Inflammatory macrophage (primary cell): ENCODE results near the gene JPH4.
"Not testable (repeated sequence)": the region's sequence is repeated elsewhere in the genome, so short reads cannot be mapped to it uniquely, and the experiment has no call there.

Source experiments
- DNase-seq, 2 donors: peaks; one replicate each; pipeline ENCODE4 v3.0.0-alpha.2; 2020 to 2022
- total RNA-seq, 18 experiments: gene quantifications; one replicate each; lab custom pipeline; 2026; ENCODE audit warnings: mixed read lengths in 6 of 18, inconsistent platforms in 2 of 18; lab: John Stamatoyannopoulos, UW

JPH4 gene
- total RNA-seq, result 0.32 to 9.7 (median 1.2) reads per million in 18 experiments

DNA sequence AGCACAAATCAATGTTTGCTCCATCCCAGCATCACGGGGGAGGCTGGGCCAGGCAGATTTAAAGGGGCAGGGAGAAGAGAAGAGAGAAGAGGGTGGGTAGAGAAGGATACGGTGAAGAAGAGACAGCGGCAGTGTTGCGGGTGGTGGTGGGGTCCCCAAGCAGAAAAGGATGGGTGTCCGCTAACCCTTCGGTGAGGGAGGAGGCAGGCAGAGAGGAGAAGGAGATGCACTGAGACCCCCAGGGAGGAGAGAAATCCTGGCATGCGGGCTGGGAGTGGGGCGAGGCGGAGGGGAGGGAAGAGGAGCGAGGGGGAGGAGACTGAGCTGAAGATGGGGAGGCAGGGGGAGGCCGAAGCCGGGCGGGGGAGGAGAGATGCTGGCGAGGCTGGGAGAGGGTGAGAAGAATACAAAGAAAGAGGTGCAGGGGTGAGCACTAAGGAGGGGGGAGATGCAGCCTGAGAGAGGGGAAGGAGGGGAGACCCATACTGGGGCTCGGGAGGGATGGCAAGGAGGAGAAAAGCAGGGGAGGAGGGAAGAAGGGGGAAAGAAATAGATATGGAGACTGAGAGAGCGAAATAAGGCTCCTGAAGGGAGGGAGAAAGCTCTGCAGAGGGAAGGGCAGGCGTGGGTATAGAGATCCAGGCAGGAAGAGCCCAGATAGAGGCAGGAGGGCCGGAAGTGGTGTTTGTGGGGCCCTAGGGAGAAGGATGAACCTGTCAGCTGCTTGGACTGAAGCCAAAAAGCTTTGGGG lies at the start of gene JPH4:
Gene JPH4 (minus strand): TSS at position 231 of the 751 bp plus-strand sequence. CDS start 1,337 bp downstream, outside the sequence.
- no peak for DNase-seq

DNA sequence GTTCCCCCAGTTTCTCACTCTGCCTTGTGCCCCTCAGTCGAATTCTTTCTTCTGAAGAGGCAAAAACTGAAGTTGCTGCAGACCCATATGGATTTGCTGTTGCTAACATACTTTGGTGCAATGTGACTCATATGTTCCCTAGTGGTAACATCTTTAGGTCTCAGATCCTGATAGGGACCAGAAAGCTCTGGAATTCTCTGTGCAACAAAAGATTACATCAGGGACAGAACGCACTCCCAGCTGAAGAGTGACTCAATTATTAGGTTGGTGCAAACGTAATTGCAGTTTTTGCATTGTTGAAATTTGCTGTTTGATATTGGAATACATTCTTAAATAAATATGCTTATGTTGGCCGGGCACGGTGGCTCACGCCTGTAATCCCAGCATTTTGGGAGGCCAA lies 49.4 kb upstream of the JPH4 start:
- no peak for DNase-seq

DNA sequence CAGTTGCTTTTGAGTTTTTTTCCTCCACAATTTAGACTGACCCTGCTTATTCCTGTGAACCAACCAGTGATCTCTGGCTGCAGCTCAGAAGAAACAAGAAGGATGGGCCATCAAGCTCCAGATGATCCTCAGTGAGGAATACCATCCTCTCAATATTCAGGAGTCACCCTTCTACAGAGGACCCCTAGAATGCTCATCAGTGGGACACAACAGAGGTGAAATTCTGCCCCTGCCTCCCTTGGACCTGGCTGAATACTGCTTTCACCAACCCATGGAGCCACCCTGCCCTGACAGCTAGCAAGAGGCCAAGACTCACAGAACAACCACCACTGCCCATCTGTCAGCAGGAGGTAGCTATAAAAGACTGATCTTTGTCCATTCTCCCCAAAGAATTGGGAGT lies 48.4 kb upstream of the JPH4 start:
- no peak for DNase-seq

DNA sequence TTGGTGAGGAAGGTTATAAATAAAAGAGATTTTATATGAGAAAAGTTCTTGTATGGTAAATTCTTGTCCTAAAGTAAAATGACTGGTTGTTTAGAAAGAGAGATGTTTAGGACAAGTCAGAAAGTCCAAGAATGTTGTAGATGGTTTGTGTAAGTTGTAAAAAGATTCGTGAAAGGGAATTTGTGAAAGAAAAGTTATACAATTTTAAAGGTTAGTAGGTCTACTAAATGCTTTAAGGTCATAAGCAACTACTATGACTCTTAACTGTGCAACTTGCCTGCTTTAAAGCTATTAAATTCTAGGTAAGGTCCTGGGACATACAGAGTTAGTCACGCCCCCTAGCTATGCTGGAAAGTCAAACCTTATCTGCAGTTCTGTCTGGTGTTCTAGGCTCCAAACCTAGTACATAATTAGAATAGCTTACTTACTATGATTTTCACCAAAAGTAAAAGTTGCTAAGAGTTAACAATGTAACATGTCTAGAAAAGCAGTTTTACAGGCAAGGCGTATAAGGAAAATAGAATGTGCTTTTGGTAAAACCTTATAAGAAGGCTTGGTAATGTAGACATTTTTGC lies 46.3 kb upstream of the JPH4 start:
- no peak for DNase-seq

DNA sequence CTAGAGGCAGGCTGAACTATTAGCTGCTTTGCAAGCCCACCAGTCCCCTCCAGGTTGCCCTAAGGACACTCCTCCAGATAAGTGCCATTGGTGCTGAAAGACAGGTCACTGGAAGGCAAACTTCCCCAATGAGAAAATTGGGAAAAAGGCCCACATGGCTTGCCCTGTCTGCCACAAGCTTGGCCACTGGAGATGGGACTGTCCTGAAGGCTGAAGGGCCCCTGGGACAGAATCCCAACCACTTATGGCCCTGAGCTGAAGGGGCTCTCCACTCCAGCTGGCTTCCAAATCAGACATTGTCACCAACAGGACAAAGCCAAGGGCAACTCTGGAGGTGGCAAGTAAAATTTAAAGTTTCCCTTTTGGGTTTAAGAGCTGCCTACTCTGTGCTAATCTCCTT lies 45.4 kb upstream of the JPH4 start:
- no peak for DNase-seq

DNA sequence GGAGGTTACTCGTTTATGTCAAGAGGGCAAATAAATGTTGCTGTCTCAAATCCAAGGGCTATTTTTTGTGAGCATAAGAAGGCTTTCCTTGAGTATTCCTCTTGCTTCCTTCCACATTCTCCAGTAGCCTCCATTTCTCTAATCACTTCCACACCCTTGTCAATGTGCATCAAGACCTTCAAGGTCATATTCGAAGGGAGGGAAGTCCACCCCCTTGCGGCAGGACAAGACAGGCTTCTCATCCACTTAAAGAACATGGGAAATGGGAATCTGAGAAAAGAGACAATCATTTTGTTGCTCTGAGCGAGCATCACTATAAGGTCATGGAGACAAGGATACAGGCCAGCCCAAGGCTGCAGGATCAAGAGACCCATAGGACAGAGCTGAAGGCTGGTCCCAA lies 44.4 kb upstream of the JPH4 start:
- no peak for DNase-seq

DNA sequence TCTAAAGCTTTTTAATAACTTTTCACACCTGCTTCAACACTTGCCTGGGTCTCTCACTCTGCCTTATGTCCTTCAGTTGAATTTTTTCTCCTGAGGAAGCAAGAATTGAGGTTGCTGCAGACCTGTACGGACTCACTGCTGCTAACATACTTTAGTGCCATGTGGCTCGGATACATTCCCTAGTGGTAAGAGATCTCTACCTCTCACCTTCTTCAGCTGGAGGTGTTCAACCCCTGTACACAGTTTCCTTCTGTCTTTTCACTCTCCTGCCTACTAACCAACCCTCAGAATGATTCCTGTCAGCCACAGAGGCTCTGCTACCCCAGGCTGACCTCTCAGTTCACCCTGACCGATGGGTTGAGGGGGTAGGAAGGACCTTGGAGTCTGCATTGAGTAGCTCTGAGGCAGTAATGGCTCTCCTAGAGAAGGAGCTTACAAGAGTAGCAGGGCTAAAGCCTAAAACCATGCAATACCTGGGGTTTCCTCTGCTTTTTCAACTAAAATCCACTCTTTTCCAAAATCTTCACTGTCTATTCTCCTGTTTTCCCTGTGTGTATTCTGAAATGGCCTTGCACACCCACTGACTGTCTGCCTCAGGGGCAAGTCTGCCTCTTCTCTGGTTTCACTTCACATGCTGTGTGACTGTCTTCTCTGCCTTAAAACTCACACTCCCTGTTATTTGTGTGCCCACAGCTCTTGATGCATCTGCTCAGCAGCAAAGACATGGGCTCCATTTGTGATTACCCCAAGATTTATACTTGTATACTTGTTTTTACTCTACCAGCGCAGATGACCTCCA lies 43.5 kb upstream of the JPH4 start:
- no peak for DNase-seq

- DNase-seq, result no peak
These were observed 42.8 kb upstream of the JPH4 start for GRCh38 chr14:23621204-23621931.

GRCh38 chr14:23620177-23620702 lies 41.6 kb upstream of the JPH4 start:
- DNase-seq, result peak; percentile 27 to 55

- DNase-seq, result no peak
These were observed 39.9 kb upstream of the JPH4 start for GRCh38 chr14:23618415-23618988.

DNA sequence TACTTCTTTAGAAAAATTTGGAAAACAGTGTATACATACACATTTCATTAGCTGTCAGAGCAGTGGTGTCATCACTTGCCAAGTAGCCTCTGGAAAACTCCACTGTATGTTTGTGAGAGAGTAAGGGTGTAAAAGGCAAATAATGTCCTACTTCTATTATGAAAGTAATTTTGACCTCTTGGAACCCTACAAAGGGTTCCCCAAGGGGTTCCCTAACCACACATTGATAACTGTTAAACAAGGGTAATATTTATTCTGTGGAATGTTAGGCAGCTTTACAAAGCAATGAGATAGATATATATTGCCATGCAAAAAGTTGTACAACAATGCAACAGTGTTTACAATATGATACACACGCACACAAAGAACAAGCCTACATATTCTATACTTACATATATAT lies 38.9 kb upstream of the JPH4 start:
- DNase-seq, result no peak

GRCh38 chr14:23615856-23616255 lies 37.3 kb upstream of the JPH4 start:
- peak; percentile 52 to 76 for DNase-seq

- DNase-seq, result no peak
These were observed 35.8 kb upstream of the JPH4 start for GRCh38 chr14:23614395-23614828.

DNA sequence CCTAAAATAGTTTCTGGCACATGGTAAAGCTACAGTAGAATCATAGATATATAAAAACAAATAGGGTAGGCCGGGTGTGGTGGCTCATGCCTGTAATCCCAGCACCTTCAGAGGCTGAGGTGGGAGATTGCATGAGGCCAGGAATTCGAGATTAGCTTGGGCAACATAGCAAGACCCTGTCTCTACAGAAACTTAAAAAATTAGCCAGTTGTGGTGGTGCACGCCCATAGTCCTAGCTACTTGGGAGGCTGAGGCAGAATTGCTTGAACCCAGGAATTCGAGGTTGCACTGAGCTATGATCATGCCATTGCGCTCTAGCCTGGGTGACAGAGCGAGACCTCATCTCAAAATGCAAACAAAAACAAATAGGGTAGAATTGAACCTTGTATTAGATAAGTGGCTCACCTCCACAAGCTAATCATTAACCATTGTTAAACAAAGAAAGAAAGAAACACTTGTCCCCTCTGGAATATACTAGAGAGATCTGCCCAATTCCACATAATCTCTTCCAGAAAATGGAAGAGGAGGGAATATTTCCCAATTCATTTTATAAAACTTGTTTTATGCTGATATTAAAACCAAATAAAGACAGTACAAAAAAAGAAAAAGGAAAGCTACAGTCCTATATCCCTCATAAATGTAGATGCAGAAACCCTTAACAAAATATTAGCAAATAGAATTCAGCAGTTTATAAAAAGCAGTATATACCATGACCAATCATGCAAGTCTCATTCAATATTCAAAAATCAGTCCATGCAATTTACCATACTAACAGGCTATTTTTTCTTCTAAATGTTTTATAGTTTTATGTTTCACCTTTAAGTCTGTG lies 34.9 kb upstream of the JPH4 start:
- no peak for DNase-seq

- DNase-seq, result no peak
These were observed 34.2 kb upstream of the JPH4 start for GRCh38 chr14:23612802-23613201.

- DNase-seq, result no peak
These were observed 33.8 kb upstream of the JPH4 start for GRCh38 chr14:23612354-23612732.

- no peak for DNase-seq
These were observed 32.3 kb upstream of the JPH4 start for GRCh38 chr14:23610815-23611289.

DNA sequence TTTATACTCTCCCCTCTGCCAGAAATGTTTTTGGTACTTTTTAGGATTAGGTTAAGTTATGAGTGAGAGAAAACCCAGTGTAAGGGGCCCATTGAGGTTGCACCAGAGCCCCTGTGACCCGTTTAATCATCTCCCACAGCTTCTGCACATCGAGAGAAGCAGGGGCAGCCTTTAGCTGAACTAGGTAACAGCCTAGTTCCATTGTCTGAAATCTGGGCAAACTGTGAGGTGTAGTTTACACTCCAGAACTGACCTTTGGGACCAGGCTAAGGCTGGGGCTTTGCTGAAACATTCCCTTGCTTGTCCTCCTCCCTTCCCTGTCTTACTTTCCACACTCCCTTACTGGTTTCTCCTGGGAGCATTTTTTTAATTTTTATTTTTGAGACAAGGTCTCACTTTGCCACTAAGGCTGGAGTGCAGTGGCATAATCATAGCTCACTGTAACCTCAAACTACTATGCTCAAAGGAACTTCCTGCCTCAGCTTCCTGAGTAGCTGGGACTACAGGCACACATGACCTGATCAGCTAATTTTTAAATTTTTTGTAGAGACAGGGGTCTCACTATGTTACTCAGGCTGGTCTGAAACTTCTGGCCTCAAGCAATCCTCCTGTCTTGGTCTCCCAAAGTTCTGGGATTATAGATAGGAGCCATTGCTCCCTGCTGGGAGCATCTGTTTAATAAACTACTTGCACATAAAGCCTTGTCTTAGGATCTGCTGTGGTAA lies 31.7 kb upstream of the JPH4 start:
- no peak for DNase-seq

DNA sequence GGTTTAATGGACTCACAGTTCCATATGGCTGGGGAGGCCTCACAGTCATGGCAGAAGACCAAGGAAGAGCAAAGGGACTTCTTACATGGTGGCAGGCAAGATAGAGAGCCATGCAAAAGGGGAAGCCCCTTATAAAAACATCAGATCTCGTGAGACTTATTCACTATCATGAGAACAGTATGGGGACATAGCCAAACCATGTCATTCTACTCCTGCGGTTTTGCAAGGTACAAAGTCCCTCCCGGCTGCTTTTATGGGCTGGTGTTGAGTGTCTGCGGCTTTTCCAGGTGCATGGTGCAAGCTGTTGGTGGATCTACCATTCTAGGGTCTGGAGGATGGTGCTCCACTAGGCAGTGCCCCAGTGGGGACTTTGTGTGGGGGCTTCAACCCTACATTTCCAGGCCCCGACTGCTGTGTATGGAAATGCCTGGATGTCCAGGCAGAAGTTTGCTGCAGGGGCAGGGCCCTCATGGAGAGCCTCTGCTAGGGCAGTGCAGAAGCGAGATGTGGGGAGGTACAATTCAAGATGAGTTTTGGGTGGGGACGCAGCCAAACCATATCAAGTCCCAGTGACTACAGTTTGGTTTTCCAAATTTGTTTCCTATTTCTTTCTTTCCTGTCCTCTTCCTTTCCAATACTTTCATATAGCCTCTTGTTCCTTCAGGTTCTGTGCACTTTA lies 31.0 kb upstream of the JPH4 start:
- DNase-seq, result not testable (repeated sequence)

DNA sequence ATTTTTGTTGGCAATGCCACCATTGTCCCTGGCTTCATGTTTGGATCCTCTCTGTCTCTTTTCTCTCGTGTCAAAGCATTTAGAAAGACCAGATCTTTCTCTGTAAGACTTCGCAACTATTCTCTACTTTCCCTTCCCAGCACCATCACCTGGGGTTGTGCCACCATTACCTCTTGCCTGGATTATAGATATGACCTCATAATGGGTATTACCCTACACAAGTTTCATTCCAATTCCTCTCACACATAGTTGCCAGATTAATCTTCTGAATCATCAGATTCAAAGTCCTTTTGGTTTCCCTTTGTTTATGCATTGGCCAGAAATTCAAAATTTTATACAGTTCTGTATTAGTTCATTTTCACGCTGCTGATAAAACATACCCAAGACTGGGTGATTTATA lies 30.4 kb upstream of the JPH4 start:
- DNase-seq, result no peak
